ENCODE measurements around the gene TDRD1. TPM values are rescaled to one million over a fixed set of nuclear protein-coding genes. Genes with fewer than 3 reads are reported as not detected.

Gene TDRD1
- total RNA-seq, 4 donors from 2014 or later = under 0.01 to 0.42 (median 0.22) TPM; not detected in 1

- Histone ChIP-seq H3K36me3 (no peaks in the 10 kb centered on the region), H3K4me3 (no peak overlapping the region), H3K4me1 (peaks cover 0 to 7% (median 6%) of the 10 kb centered on the region in 4 donors), H3K9me3 (no peaks in the 10 kb centered on the region), H3K27me3 (peaks cover 0 to 59% of the 10 kb centered on the region in 2 donors), H3K27ac (no peak overlapping the region)
- 59 to 62% methylated on average over 6 of the region's 6 CpGs for WGBS, 2 donors
- DNase-seq (ENCODE audit: low spot score in 2 of 2) = no peak
- TF ChIP-seq EP300 (IDR thresholded peaks at IDR 0.05) (no peak), POLR2A (IDR thresholded peaks at IDR 0.05) (no peak)
- TF ChIP-seq, protein P1, sequence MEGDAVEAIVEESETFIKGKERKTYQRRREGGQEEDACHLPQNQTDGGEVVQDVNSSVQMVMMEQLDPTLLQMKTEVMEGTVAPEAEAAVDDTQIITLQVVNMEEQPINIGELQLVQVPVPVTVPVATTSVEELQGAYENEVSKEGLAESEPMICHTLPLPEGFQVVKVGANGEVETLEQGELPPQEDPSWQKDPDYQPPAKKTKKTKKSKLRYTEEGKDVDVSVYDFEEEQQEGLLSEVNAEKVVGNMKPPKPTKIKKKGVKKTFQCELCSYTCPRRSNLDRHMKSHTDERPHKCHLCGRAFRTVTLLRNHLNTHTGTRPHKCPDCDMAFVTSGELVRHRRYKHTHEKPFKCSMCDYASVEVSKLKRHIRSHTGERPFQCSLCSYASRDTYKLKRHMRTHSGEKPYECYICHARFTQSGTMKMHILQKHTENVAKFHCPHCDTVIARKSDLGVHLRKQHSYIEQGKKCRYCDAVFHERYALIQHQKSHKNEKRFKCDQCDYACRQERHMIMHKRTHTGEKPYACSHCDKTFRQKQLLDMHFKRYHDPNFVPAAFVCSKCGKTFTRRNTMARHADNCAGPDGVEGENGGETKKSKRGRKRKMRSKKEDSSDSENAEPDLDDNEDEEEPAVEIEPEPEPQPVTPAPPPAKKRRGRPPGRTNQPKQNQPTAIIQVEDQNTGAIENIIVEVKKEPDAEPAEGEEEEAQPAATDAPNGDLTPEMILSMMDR (IDR thresholded peaks at IDR 0.05) = no peak
Observed at GRCh38 chr10:114244126-114244525, 65.0 kb downstream of the TDRD1 start.

DNA sequence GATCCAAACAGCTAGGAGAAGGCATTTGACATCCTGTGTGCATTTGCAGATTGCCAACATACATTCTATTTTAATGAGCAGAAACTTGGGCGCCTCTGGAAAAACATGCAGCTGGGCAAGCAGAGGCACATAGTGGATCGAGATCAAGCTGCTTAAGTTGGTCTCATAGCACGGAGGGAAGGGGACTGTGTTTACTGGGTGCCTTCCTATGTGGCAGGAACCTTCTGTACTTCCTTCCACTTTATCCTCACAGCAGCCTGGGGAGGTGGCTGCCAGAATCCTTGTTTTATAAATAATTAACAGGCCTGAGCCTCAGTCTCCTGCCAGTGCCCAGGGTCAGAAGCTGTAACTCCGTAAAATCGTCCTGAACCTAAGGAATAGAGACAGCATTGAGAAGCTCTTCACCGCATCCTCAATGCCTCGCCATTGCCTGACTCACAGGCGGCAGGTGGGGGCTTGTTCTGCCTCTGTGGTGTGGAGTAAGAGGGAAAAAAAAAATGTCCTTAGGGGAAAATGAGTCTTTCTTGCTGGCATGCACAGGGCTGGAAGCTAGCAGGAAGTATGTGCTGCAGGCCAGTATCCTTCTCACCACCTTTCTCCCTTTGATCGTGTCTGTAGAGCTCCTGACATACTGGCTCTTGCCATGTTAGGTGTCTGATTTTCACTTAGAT lies 66.1 kb downstream of the TDRD1 start:
- Histone ChIP-seq H3K27me3 (peaks cover 0 to 48% of the 10 kb centered on the region in 2 donors), H3K36me3 (no peaks in the 10 kb centered on the region), H3K4me3 (no peak overlapping the region), H3K27ac (no peak overlapping the region), H3K4me1 (no peaks in the 10 kb centered on the region), H3K9me3 (no peaks in the 10 kb centered on the region)
- DNase-seq (ENCODE audit: low spot score in 2 of 2) = no peak
- 66 to 69% methylated on average over 9 of the region's 9 CpGs for WGBS, 2 donors
- TF ChIP-seq, protein P1 (IDR thresholded peaks at IDR 0.05) = no peak
- TF ChIP-seq POLR2A (IDR thresholded peaks at IDR 0.05) (no peak), EP300 (IDR thresholded peaks at IDR 0.05) (no peak)

- TF ChIP-seq EP300 (IDR thresholded peaks at IDR 0.05) (no peak), POLR2A (IDR thresholded peaks at IDR 0.05) (no peak)
- TF ChIP-seq, protein P1 (IDR thresholded peaks at IDR 0.05) = no peak
- DNase-seq (ENCODE audit: low spot score in 2 of 2) = no peak
- Histone ChIP-seq H3K36me3 (no peaks in the 10 kb centered on the region), H3K9me3 (no peaks in the 10 kb centered on the region), H3K4me3 (no peak overlapping the region), H3K27ac (no peak overlapping the region), H3K4me1 (no peaks in the 10 kb centered on the region), H3K27me3 (peaks cover 0 to 33% of the 10 kb centered on the region in 2 donors)
- WGBS, 2 donors = 69 to 78% methylated on average over 7 of the region's 7 CpGs
Observed at GRCh38 chr10:114246679-114247305, 67.6 kb downstream of the TDRD1 start.

GRCh38 chr10:114250236-114250635 lies 71.1 kb downstream of the TDRD1 start:
- Histone ChIP-seq H3K36me3 (no peaks in the 10 kb centered on the region), H3K9me3 (no peaks in the 10 kb centered on the region), H3K4me3 (no peak overlapping the region), H3K27me3 (peaks cover 0 to 2% of the 10 kb centered on the region in 2 donors), H3K4me1 (no peaks in the 10 kb centered on the region), H3K27ac (no peak overlapping the region)
- TF ChIP-seq POLR2A (IDR thresholded peaks at IDR 0.05) (no peak), EP300 (IDR thresholded peaks at IDR 0.05) (no peak)
- TF ChIP-seq, protein P1 (IDR thresholded peaks at IDR 0.05) = no peak
- WGBS, 2 donors = 77 to 84% methylated on average over 6 of the region's 6 CpGs
- no peak for DNase-seq (ENCODE audit: low spot score in 2 of 2)

- no peak for DNase-seq (ENCODE audit: low spot score in 2 of 2)
- H3K9me3 ChIP-seq = no peaks in the 10 kb centered on the region
Observed at GRCh38 chr10:114250716-114251115, 71.6 kb downstream of the TDRD1 start.

More at GRCh38 chr10:114250716-114251115, 71.6 kb downstream of the TDRD1 start:
- Histone ChIP-seq H3K4me1 (no peaks in the 10 kb centered on the region), H3K4me3 (no peak overlapping the region), H3K36me3 (no peaks in the 10 kb centered on the region), H3K27me3 (no peaks in the 10 kb centered on the region), H3K27ac (no peak overlapping the region)
- WGBS, 2 donors = 100% methylated on average over 1 of the region's 1 CpG; no CpG with 5 or more reads in 1 of the 2 donors
- TF ChIP-seq, protein P1 (IDR thresholded peaks at IDR 0.05) = no peak
- TF ChIP-seq EP300 (IDR thresholded peaks at IDR 0.05) = no peak
- no peak for TF ChIP-seq POLR2A (IDR thresholded peaks at IDR 0.05)

Measured in tibial nerve (tissue), 4 donors.